NCI-H1048 (cell line): ENCODE measurements around the gene BCL2L15.
"Not testable (repeated sequence)": the region's sequence is repeated elsewhere in the genome, so short reads cannot be mapped to it uniquely, and the experiment has no call there.

Experiments
- DNase-seq: peaks from one replicate; lab custom pipeline; 2025; lab: John Stamatoyannopoulos, UW

Gene BCL2L15

GRCh38 chr1:113871597-113872113 is 15.7 kb downstream of the BCL2L15 start, which contains the start of gene PTPN22:
Gene PTPN22, minus strand, starts transcription at chr1:113871712.
- DNase-seq, result no peak

DNA sequence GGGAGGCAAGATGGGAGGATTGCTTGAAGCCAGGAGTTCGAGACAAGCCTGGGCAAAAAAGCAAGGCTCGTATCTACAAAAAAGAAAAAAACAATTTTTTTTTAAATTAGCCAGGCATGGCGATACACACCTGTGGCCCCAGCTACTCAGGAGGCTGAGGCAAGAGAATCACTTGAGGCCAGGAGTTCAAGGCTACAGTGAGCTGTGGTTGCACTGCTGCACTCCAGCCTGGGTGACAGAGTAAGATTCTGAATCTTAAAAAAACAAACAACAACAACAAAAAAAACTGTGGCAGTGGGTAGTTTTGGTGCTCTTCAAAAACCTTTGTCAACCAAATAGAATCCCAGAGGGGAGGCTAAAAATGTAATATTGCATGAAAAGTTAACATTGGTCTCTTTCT is 16.6 kb downstream of the BCL2L15 start:
- no peak for DNase-seq

GRCh38 chr1:113868387-113869083 is 18.8 kb downstream of the BCL2L15 start:
- no peak for DNase-seq

DNA sequence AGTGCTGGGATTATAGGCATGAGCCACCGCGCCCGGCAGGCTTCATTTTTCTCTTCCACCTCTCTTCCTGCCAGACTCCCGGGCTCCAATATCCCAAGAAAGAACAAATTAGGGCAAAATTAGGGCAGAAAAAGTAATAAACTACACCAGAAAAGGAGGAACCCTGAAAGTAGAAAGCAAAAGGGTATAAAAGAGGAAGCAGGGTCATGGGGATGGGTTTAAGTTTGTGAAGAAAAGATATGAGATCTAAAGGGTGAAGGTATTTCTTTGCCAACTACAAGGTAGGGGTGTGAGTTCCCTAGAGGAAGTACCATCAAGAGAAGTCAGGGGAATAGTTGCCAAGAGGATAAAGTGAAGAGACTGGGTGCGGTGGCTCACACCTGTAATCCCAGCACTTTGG is 25.7 kb downstream of the BCL2L15 start:
- no peak for DNase-seq

GRCh38 chr1:113860891-113861290 is 26.5 kb downstream of the BCL2L15 start:
- DNase-seq, result no peak

GRCh38 chr1:113859478-113860175 is 27.8 kb downstream of the BCL2L15 start:
- DNase-seq, result no peak

DNA sequence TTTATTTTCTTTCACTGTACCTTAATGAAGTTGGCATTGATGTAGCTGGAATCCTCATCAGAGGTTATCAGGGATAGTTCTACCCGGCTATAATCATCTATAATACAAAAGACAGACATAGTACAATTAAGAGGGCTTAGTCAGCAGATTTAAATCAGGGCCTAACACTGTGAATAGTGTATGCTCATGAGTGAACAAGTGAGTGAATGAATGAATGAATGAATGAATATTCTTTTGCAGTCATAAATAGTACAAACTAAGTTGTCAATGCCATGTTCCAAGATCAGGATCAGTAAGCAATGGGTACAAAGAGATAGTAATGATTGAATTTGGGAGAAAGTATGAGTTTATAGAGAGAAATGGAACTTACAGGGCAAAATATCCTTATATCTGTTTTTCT is 28.4 kb downstream of the BCL2L15 start:
- DNase-seq, result no peak

- no peak for DNase-seq
These were observed 29.0 kb downstream of the BCL2L15 start for GRCh38 chr1:113858418-113858817.

GRCh38 chr1:113857776-113858175 is 29.6 kb downstream of the BCL2L15 start:
- DNase-seq, result no peak

DNA sequence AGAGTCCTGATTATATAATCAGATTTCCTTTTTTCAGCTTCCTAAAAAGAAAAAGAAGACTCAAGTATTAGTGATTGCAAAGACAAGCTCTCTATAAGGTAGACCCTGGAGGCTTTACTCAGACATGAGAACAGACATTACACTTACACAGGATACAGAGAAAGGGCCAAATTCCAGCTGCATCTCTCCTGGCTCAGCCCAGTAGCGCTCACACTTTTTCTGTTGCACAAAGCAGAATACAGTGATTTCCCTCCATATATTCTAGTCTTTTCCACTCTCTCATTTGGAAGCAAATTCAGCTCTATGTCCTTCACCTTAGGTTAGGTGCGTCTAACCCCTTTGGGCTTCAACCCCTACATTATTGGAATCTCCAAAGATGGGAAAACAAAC is 31.0 kb downstream of the BCL2L15 start:
- no peak for DNase-seq

- no peak for DNase-seq
These were observed 31.6 kb downstream of the BCL2L15 start for GRCh38 chr1:113855630-113856400.

DNA sequence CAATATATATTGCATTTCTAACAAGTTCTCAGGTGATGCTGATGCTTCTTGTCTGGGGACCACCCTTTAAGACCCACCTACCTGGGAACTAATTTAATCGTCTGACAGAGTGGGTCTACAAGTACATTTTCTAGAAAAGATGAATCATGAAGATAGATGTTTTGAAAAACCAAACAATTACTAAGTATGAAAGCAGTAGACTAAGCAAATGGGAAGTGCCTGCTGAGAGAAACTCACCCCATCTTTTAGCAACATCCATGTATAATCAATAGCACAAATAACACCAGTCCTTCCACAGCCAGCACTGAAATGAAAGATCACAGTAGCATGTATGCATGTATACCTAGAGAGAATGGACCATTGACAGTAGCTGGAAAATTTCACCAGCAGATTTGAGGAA is 33.1 kb downstream of the BCL2L15 start:
- DNase-seq, result no peak

- DNase-seq, result not testable (repeated sequence)
These were observed 34.7 kb downstream of the BCL2L15 start for GRCh38 chr1:113852694-113853093.

- no peak for DNase-seq
These were observed 37.1 kb downstream of the BCL2L15 start for GRCh38 chr1:113850127-113850796.

DNA sequence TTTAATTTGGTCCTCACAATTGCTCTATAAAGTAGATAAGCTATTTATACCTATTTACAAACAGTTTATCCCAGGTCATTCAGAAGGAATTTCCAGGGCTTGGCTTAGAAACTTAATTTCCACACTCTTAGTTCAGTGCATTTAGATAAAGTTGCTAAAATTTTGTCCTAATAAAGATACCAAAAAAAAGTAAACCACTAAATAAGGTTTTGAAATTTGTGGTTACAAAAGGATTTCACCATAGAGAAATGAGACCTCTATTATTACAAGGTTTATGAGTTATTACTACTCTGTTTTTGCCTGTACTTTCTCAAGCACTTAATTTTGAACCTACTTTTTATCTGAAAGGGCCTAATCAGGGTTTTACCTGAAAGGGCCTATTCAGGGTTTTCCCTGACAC is 38.3 kb downstream of the BCL2L15 start:
- DNase-seq, result no peak

GRCh38 chr1:113846391-113847035 is 40.9 kb downstream of the BCL2L15 start:
- no peak for DNase-seq

DNA sequence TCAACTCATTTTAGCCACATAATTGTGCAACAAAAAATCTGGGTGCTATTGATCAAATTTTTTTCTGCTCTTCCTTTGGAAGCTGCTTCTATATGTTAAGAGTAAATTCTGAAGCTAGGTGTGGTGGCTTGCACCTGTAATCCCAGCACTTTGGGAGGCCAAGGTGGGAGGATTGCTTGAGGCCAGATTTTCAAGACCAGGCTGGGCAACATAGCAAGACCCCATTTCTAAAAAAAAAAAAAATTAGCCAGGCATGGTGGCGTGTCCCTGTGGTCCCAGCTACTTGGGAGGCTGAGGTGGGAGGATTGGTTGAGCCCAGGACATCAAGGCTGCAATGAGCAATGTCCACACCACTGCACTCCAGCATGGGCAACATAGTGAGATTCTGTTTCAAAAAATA is 50.8 kb downstream of the BCL2L15 start:
- DNase-seq, result no peak

DNA sequence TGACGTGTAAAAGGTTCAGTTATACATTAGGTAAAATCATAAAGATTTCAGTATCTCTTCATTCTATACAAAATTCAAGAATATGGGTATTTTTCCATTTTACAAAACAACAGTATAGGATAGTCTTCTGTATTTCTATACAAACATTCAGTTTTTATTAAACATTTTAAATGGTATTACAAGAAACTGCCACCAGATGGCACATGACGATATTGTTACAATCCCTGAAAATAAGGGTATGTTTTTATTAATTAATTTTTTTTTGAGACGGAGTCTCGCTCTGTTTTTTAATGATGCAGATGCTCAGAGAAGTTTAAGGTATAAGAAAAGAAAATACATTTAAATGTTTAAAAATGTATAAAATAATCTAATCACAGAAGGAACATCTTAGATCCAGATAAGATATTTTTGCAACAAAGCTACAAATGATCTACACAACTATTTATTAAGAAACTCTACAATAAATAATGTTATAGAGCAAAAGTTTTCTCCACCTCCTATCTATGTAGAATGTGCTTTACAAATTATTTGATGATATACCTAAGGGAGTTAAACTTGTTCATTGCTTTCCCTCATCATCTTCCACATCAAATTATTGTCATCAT is 51.6 kb downstream of the BCL2L15 start:
- no peak for DNase-seq

- DNase-seq, result no peak
These were observed 52.7 kb downstream of the BCL2L15 start for GRCh38 chr1:113834716-113835115.
